MM.1S (cell line): ENCODE results near the gene BTRC.

Source experiments
- DNase-seq: peaks from one replicate; pipeline ENCODE4 v3.0.0-alpha.2; 2015
- H2AFZ ChIP-seq: fragments of 300-600 bp; sonication (generic); 2 replicates; pipeline ENCODE4 v1.6.0; 2016; ENCODE audit warnings: antibody characterized with exemption, low read length
- H3F3A ChIP-seq: fragments of 300-600 bp; sonication (generic); 2 replicates; pipeline ENCODE4 v1.6.1; 2016; ENCODE audit warnings: mild to moderate bottlenecking, antibody characterized with exemption, low read length, moderate library complexity, mixed read lengths; ENCODE audit not compliant: insufficient read depth
- H3K27ac ChIP-seq: fragments of 300-600 bp; sonication (generic); 2 replicates; pipeline ENCODE4 v1.5.1; 2016; ENCODE audit warnings: mild to moderate bottlenecking, low read length
- H3K27me3 ChIP-seq: fragments of 300-600 bp; sonication (generic); replicated peaks from 2 replicates; pipeline ENCODE4 v1.6.0; 2016; ENCODE audit warnings: low read length; ENCODE audit not compliant: insufficient read depth
- H3K36me3 ChIP-seq: fragments of 300-600 bp; sonication (generic); replicated peaks from 2 replicates; pipeline ENCODE4 v1.6.1; 2016; ENCODE audit warnings: mild to moderate bottlenecking, low read length, mixed read lengths; ENCODE audit not compliant: insufficient read depth
- H3K4me1 ChIP-seq: fragments of 300-600 bp; sonication (generic); 2 replicates; pipeline ENCODE4 v1.6.1; 2016; ENCODE audit warnings: low read length, mixed read lengths
- H3K4me2 ChIP-seq: fragments of 300-600 bp; sonication (generic); 2 replicates; pipeline ENCODE4 v1.6.0; 2016; ENCODE audit warnings: low read depth, low read length
- H3K4me3 ChIP-seq: fragments of 300-600 bp; sonication (generic); 2 replicates; pipeline ENCODE4 v1.5.1; 2016; ENCODE audit warnings: low read length, mixed read lengths
- H3K79me2 ChIP-seq: fragments of 300-600 bp; sonication (generic); 2 replicates; pipeline ENCODE4 v1.6.1; 2016; ENCODE audit warnings: mixed run types, low read length, mixed read lengths
- H3K9ac ChIP-seq: fragments of 300-600 bp; sonication (generic); 2 replicates; pipeline ENCODE4 v1.6.1; 2016; ENCODE audit warnings: low read length, mixed read lengths
- H3K9me2 ChIP-seq: fragments of 300-600 bp; sonication (generic); replicated peaks from 2 replicates; pipeline ENCODE4 v1.6.1; 2016; ENCODE audit warnings: mild to moderate bottlenecking, low read length, mixed read lengths; ENCODE audit not compliant: insufficient read depth
- H3K9me3 ChIP-seq: fragments of 300-600 bp; sonication (generic); replicated peaks from 2 replicates; pipeline ENCODE4 v1.6.1; 2016; ENCODE audit warnings: mild to moderate bottlenecking, low read length, mixed read lengths; ENCODE audit not compliant: insufficient read depth
- H4K20me1 ChIP-seq: fragments of 300-600 bp; sonication (generic); 2 replicates; pipeline ENCODE4 v1.6.1; 2016; ENCODE audit warnings: mild to moderate bottlenecking, low read length, moderate library complexity, mixed read lengths; ENCODE audit not compliant: insufficient read depth
- CTCF ChIP-seq: fragments of 300-600 bp; sonication (generic); IDR thresholded peaks from 2 replicates; pipeline ENCODE4 v1.5.1; 2016; ENCODE audit warnings: antibody characterized with exemption, low read length, mixed read lengths
- EZH2 ChIP-seq: fragments of 300-600 bp; sonication (generic); optimal IDR thresholded peaks from 2 replicates; pipeline ENCODE3; 2017; ENCODE audit warnings: low read depth, mild to moderate bottlenecking, antibody characterized with exemption, low read length, mixed read lengths
- EZH2phosphoT487 ChIP-seq: fragments of 300-600 bp; sonication (generic); IDR thresholded peaks from 2 replicates; pipeline ENCODE4 v1.6.1; 2018; ENCODE audit warnings: antibody characterized with exemption, low read length

Gene BTRC

GRCh38 chr10:101402711-101403110 lies 48.7 kb downstream of the BTRC start:
- H3K27me3 ChIP-seq, result no peaks in the 10 kb centered on the region
- no peak for DNase-seq
- no peaks in the 10 kb centered on the region for H3F3A ChIP-seq
- H3K9me3 ChIP-seq, result no peaks in the 10 kb centered on the region
- H3K4me3 ChIP-seq, result no peak overlapping the region
- no peak overlapping the region for H3K9ac ChIP-seq
- no peak for TF ChIP-seq EZH2
- no peak for TF ChIP-seq EZH2phosphoT487
- TF ChIP-seq CTCF, result no peak
- H3K79me2 ChIP-seq, result no peaks in the 10 kb centered on the region
- no peak overlapping the region for H3K27ac ChIP-seq
- H3K4me2 ChIP-seq, result no peak overlapping the region
- no peaks in the 10 kb centered on the region; the same call in 1 of the 2 replicates for H4K20me1 ChIP-seq
- H3K9me2 ChIP-seq, result no peaks in the 10 kb centered on the region
- no peaks in the 10 kb centered on the region for H3K4me1 ChIP-seq
- no peaks in the 10 kb centered on the region for H3K36me3 ChIP-seq
- no peak overlapping the region for H2AFZ ChIP-seq

- Histone ChIP-seq H3K27me3 (no peaks in the 10 kb centered on the region), H3K27ac (no peak overlapping the region), H4K20me1 (no peaks in the 10 kb centered on the region; the same call in 1 of the 2 replicates), H3K4me3 (no peak overlapping the region), H3K4me2 (no peak overlapping the region), H3K36me3 (no peaks in the 10 kb centered on the region), H2AFZ (no peak overlapping the region), H3K79me2 (no peaks in the 10 kb centered on the region), H3F3A (no peaks in the 10 kb centered on the region), H3K4me1 (no peaks in the 10 kb centered on the region), H3K9me3 (no peaks in the 10 kb centered on the region), H3K9me2 (no peaks in the 10 kb centered on the region), H3K9ac (no peak overlapping the region)
- TF ChIP-seq EZH2 (no peak), EZH2phosphoT487 (no peak), CTCF (no peak)
- DNase-seq, result no peak
Measured at GRCh38 chr10:101403161-101403560, 49.2 kb downstream of the BTRC start.

- Histone ChIP-seq H4K20me1 (no peaks in the 10 kb centered on the region; the same call in 1 of the 2 replicates), H3K79me2 (no peaks in the 10 kb centered on the region), H3F3A (no peaks in the 10 kb centered on the region), H3K9me3 (no peaks in the 10 kb centered on the region), H3K9me2 (no peaks in the 10 kb centered on the region), H3K4me3 (no peak overlapping the region), H3K27me3 (no peaks in the 10 kb centered on the region), H3K4me2 (no peak overlapping the region), H2AFZ (no peak overlapping the region), H3K36me3 (no peaks in the 10 kb centered on the region), H3K9ac (no peak overlapping the region), H3K27ac (no peak overlapping the region), H3K4me1 (no peaks in the 10 kb centered on the region)
- no peak for TF ChIP-seq CTCF
- no peak for TF ChIP-seq EZH2
- no peak for TF ChIP-seq EZH2phosphoT487
- DNase-seq, result no peak
Measured at GRCh38 chr10:101405001-101405400, 51.0 kb downstream of the BTRC start.
